ENCODE data around the gene FOXP1.

Gene FOXP1

DNA sequence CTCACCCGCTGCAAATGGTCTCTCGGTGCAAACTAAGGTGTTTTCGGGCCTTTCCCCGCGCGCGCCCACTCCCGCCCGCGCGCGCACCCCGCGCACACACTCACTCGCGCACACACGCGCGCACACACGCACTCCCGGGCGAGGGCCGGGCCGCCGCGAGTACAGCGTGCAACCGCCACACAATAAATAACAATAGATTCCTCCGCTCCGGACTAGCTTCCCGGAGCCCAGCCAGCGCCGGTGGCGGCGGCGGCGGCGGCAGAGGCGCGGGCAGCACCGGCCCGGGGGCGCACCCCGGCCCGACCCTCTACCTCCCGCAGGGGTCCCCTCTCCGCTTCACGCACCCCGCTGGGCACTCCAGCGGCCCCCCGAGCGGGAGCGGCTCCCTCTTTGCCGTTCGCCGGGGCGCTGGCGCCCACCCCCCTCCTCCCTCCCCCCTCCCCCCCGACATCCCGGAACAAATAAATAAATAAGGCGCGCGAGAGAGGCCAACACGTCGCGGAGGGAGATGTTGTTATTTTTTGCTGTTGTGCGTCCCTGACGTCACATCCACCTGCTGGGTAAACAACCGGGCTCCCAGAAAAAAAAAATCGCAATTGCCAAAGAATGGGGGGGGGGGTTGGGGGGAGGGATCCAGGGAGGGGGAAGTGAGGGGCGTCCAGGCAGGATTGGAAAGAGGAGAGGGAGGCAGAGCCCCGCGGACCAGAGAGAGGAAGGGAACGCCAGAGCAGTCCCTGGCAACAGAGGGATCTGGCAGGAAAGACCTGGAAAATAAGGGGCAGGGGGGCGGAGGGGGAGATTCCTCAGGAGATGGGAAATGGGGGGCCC is at the start of gene FOXP1:
Gene FOXP1, minus strand, starts transcription at position 163 of the 828 bp plus-strand sequence. CDS start 385,347 bp downstream, outside the sequence.
- peak; percentile 63 for DNase-seq (ENCODE audit: low read depth)
- no peak for TF ChIP-seq CTCF (conservative IDR thresholded peaks at IDR 0.05; ENCODE audit: control insufficient read depth, insufficient read depth, low read depth, low read length)
- H3K4me3 ChIP-seq (ENCODE audit: control insufficient read depth, low read depth, low read length): peak within 1 kb of the TSS; percentile 66

- H3K4me3 ChIP-seq (ENCODE audit: control insufficient read depth, low read depth, low read length): no peak overlapping the region
- TF ChIP-seq CTCF (conservative IDR thresholded peaks at IDR 0.05; ENCODE audit: control insufficient read depth, insufficient read depth, low read depth, low read length): no peak
These were observed 46.2 kb upstream of the FOXP1 start for GRCh38 chr3:71629711-71630110.

DNA sequence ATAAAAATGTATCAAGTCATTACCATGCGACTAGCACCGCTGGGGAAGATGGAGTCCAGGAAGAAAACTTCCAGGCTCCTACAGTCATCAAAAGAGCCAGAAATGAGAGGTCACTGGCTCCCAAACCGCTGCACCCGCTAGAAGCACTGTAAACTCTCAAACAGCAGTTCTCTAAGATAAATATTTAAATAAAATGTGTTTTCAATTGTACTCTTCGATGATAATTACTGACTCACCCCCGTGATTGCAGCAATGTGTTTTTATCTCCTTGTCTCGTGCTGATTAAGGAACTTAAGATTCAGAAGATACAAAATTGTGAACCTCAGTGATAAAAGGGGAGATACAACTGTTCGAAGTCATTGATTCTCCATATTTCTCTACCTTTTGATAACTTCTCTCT is 45.8 kb upstream of the FOXP1 start:
- peak; percentile 86 for DNase-seq (ENCODE audit: low read depth)
- H3K4me3 ChIP-seq (ENCODE audit: control insufficient read depth, low read depth, low read length): no peak overlapping the region
- no peak for TF ChIP-seq CTCF (conservative IDR thresholded peaks at IDR 0.05; ENCODE audit: control insufficient read depth, insufficient read depth, low read depth, low read length)

More at GRCh38 chr3:71629711-71630110, 46.2 kb upstream of the FOXP1 start:
- peak; percentile 4 for DNase-seq (ENCODE audit: low read depth)

DNA sequence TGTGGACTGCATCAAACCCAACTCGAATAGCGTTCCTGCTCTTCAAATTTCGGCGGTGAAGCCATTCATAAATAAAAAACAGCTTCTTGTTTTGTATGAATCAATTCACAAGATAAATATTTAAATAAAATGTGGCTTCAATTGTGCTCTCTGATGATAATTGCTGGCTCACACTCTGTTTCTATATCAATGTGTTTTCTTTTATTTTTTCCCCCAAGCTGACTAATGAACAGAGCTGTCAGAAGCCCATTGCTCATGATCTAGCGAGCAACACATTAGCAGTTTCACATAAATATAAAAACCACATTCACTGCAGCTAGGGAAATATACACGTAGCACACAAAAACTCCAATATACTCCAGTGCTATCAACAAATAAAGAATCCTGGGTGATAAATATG is 45.0 kb upstream of the FOXP1 start:
- DNase-seq (ENCODE audit: low read depth): peak; percentile 52
- TF ChIP-seq CTCF (conservative IDR thresholded peaks at IDR 0.05; ENCODE audit: control insufficient read depth, insufficient read depth, low read depth, low read length): no peak
- no peak overlapping the region for H3K4me3 ChIP-seq (ENCODE audit: control insufficient read depth, low read depth, low read length)

- no peak overlapping the region for H3K4me3 ChIP-seq (ENCODE audit: control insufficient read depth, low read depth, low read length)
- no peak for TF ChIP-seq CTCF (conservative IDR thresholded peaks at IDR 0.05; ENCODE audit: control insufficient read depth, insufficient read depth, low read depth, low read length)
- DNase-seq (ENCODE audit: low read depth): peak; percentile 27
These were observed 42.1 kb upstream of the FOXP1 start for GRCh38 chr3:71625676-71626075.

DNA sequence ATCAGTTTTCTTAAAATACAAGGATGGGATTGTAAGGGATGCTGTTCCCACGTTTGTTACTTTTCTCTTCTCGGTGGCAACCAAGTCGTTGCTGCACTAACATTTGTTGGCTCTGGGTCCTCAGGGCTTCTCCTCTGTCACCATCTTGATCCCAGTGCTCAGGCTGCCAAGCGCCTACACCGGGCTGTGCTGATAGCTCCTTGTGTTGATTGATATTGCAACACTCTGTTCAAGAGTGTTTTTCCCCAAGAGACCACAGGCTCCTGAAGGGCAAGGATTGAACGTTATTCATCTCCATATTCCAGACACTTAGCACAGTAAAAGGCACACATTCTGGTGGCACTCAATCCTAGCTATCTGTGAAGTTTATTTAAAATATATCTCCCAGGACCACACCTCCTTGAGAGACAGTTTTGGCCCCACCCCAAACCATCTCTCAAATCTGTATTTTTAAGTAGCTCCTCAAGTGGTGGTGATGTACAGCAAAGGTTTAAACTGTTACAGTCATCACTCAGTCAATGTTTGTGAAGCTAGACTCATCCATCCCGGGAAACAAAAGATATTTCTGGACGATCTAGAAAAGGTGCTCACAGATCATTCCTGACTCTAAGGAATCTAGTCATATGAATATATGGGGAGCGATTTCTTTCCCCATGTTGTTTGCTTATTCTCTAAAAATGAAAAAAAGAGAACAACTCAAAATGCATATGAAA is 38.5 kb upstream of the FOXP1 start:
- no peak for TF ChIP-seq CTCF (conservative IDR thresholded peaks at IDR 0.05; ENCODE audit: control insufficient read depth, insufficient read depth, low read depth, low read length)
- H3K4me3 ChIP-seq (ENCODE audit: control insufficient read depth, low read depth, low read length): no peak overlapping the region
- DNase-seq (ENCODE audit: low read depth): no peak
